Testis (tissue), 2 donors: ENCODE results near the gene NUFIP1.

Experiments
- CTCF ChIP-seq, 3 experiments: fragments of 450-650 bp in 2 of 3; fragments of 200-600 bp in 1 of 3; sonication (generic) in 1 of 3; IDR thresholded peaks; one replicate each; pipeline ENCODE4 v1.5.1; 2016 to 2019; ENCODE audit warnings: antibody characterized with exemption in 3 of 3, mild to moderate bottlenecking in 2 of 3, moderate library complexity in 1 of 3
- POLR2A ChIP-seq: fragments of 450-650 bp; IDR thresholded peaks from one replicate; pipeline ENCODE4 v1.6.1; 2017; ENCODE audit warnings: antibody characterized with exemption, mild to moderate bottlenecking, moderate library complexity

GRCh38 chr13:44921931-44922758 is 67.1 kb downstream of the NUFIP1 start:
- no peak for TF ChIP-seq CTCF (IDR thresholded peaks at IDR 0.05)
- TF ChIP-seq POLR2A, result no peak
